MM.1S (cell line): ENCODE results near the gene EFCAB10.

Source experiments
- EZH2 ChIP-seq: fragments of 300-600 bp; sonication (generic); optimal IDR thresholded peaks from 2 replicates; pipeline ENCODE3; 2017; ENCODE audit warnings: low read depth, mild to moderate bottlenecking, antibody characterized with exemption, low read length, mixed read lengths
- TF ChIP-seq, protein P1 (sequence below): fragments of 300-600 bp; sonication (generic); IDR thresholded peaks from 2 replicates; pipeline ENCODE4 v1.5.1; 2016; ENCODE audit warnings: antibody characterized with exemption, low read length, mixed read lengths

DNA sequence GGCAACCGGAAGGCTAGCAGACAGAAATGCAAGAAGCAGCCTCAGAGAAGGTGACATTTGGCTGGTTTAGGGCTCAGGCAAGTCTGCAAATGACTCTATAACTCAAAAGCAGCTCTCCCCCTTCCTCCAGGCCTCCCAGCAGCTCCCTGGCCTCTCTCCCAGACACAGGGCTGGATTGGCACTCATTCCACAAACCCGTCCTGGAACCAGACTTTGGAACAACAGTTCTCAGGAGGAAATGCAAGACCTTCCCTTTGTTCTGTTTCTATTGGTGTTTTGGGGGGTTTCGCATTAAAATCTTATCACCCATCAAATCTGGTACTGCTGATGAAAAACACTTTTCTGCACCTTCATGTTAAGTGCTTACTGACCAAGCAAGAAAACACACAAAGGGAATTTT is 40.3 kb upstream of the EFCAB10 start:
- TF ChIP-seq EZH2: no peak
- TF ChIP-seq, protein P1, sequence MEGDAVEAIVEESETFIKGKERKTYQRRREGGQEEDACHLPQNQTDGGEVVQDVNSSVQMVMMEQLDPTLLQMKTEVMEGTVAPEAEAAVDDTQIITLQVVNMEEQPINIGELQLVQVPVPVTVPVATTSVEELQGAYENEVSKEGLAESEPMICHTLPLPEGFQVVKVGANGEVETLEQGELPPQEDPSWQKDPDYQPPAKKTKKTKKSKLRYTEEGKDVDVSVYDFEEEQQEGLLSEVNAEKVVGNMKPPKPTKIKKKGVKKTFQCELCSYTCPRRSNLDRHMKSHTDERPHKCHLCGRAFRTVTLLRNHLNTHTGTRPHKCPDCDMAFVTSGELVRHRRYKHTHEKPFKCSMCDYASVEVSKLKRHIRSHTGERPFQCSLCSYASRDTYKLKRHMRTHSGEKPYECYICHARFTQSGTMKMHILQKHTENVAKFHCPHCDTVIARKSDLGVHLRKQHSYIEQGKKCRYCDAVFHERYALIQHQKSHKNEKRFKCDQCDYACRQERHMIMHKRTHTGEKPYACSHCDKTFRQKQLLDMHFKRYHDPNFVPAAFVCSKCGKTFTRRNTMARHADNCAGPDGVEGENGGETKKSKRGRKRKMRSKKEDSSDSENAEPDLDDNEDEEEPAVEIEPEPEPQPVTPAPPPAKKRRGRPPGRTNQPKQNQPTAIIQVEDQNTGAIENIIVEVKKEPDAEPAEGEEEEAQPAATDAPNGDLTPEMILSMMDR: no peak
